Nephron (organoid): Measurements from ENCODE around the gene CEP170B.

ENCODE experiments used
- H3K27ac Mint-ChIP-seq, 3 experiments: 2 replicates each; pipeline ENCODE4 v1.8.0; 2020; ENCODE audit warnings: mixed read lengths in 3 of 3, mild to moderate bottlenecking in 2 of 3, moderate library complexity in 1 of 3
- H3K27me3 Mint-ChIP-seq: 2 replicates; pipeline ENCODE4 v1.8.0; 2021; ENCODE audit warnings: low read depth, mild to moderate bottlenecking, moderate library complexity, mixed read lengths
- H3K36me3 Mint-ChIP-seq: 2 replicates; pipeline ENCODE4 v1.8.0; 2020; ENCODE audit warnings: low read depth, mixed read lengths
- H3K4me1 Mint-ChIP-seq: 2 replicates; pipeline ENCODE4 v1.8.0; 2020; ENCODE audit warnings: mixed read lengths
- H3K4me3 Mint-ChIP-seq, 3 experiments: 2 replicates each; pipeline ENCODE4 v1.8.0; 2020; ENCODE audit warnings: mild to moderate bottlenecking in 3 of 3, mixed read lengths in 3 of 3, moderate library complexity in 2 of 3
- H3K9me3 Mint-ChIP-seq: 2 replicates; pipeline ENCODE4 v1.8.0; 2020; ENCODE audit warnings: mixed read lengths
- TF ChIP-seq, protein P1 (sequence below), 3 experiments: fragments of 200-600 bp; sonication (generic); IDR thresholded peaks; one replicate each; pipeline ENCODE4 v1.5.0; 2021; ENCODE audit warnings: antibody characterized with exemption in 3 of 3; ENCODE audit not compliant: unreplicated experiment in 3 of 3

The CEP170B gene

DNA sequence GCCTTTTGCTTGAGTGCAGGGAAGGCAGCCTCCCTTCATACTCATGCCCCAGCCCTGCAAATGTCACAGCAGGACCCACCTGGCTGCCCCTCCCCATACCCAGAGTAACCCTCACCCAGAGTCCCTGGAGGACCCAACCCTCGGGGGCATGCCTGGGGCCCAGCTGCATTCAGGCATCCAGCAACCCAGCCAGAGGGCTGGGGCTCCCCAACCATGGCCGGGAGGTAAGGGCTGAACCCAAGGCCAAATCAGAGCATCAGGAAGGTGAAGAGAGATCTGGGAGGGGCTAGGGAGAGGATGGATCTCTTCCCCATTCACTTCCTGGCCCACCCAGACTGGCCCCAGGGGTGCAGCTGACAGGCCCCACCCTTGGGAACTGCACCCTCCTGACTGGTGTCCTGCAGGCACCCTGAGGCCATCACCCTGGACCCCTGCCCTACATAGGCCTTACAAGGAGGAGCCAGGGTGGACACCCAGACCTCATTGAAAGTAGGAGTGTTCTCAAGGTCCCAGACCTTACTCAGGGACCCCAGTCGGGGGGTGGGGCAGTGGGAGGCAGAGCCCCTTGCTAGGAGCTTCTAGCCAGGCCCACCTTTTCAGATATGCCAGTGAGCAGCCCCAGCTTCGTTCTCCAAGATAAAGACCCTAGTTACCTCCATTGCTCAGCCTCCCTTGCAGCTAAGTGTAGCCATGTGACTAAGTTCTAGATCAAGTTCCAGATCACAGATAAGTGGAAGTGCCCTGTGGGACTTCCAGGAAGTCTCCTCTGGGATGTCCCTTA, 58.8 kb downstream of the CEP170B start:
- no peak overlapping the region for H3K27ac Mint-ChIP-seq
- no peaks in the 10 kb centered on the region for H3K27me3 Mint-ChIP-seq
- no peak overlapping the region for H3K4me3 Mint-ChIP-seq
- no peaks in the 10 kb centered on the region for H3K36me3 Mint-ChIP-seq
- TF ChIP-seq, protein P1, sequence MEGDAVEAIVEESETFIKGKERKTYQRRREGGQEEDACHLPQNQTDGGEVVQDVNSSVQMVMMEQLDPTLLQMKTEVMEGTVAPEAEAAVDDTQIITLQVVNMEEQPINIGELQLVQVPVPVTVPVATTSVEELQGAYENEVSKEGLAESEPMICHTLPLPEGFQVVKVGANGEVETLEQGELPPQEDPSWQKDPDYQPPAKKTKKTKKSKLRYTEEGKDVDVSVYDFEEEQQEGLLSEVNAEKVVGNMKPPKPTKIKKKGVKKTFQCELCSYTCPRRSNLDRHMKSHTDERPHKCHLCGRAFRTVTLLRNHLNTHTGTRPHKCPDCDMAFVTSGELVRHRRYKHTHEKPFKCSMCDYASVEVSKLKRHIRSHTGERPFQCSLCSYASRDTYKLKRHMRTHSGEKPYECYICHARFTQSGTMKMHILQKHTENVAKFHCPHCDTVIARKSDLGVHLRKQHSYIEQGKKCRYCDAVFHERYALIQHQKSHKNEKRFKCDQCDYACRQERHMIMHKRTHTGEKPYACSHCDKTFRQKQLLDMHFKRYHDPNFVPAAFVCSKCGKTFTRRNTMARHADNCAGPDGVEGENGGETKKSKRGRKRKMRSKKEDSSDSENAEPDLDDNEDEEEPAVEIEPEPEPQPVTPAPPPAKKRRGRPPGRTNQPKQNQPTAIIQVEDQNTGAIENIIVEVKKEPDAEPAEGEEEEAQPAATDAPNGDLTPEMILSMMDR (IDR thresholded peaks at IDR 0.05; ENCODE audit: unreplicated experiment in 3 of 3): no peak
- H3K9me3 Mint-ChIP-seq: peaks cover 4% of the 10 kb centered on the region
- H3K4me1 Mint-ChIP-seq: no peaks in the 10 kb centered on the region

DNA sequence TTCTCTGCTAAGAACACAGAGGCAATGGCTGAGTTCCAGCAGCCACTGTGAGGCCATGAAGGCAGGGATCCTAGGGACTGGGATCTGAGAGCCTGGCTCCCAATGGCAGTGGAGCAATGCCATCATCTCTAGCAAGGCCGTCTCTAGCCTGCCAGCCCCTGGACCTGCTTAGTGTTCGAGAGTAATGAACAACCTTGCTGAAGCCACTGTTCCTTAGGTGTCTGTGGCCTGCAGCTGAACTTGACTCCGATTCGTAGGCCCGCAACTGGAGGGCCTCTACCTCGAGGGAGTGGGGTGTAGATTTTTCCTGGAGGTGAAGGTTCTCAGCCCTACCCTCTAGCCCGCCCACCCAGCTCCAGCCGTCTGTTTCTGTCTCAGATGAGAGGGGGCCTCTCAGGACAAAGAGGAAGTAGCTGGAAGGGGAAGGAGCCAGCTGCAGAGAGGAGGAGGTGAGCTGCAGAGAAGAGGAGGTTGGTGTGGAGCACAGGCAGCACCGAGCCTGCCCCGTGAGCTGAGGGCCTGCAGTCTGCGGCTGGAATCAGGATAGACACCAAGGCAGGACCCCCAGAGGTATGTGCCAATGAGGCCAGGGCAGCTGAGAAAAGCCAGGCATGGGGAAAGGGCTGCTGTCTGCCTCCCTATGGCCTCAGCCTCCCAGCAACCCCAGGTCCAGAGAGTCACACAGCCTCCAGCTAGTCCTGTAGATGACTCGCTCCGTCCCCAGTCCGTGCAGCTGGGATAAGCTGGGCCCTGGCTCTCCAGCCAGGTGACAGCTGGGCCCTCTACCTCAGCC, 59.5 kb downstream of the CEP170B start, which contains the start of gene PLD4:
Gene PLD4 (plus strand): TSS at position 459 of the 793 bp plus-strand sequence. CDS start 2,262 bp downstream, outside the sequence.
- TF ChIP-seq, protein P1 (IDR thresholded peaks at IDR 0.05; ENCODE audit: unreplicated experiment in 3 of 3): no peak
- H3K9me3 Mint-ChIP-seq: peaks cover 4% of the 10 kb centered on the region

DNA sequence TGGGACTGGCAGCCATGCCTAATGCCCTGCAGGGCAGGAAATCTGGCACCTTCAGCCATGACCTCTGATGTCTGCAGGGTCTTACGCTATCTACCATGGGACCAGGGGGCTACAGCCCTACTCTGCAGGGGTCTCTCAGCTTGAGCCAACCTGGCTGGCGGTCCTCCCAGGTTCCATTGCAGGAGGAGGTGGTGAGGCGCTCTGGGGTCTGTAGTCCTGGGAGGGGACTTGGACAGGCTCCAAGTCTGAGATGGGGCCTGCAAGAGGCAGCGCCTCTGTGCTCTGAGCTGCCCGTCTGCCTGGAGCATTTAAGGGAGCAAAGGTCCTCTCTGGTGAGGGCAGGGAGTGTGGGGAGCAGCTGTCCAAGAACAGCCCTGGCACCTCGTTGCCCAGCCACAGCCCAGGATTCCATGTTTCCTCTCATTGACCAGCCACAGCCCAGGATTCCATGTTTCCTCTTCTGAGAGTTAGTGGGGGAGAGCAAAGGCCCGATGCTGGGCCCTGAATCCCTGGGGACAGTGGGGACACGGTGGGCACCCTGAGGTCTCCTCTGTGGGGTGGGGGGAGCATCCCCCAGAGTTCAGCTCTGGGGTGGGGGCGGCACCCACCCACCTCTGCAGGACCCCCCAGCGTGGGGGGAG, 60.3 kb downstream of the CEP170B start:
- H3K4me1 Mint-ChIP-seq: no peaks in the 10 kb centered on the region
- H3K36me3 Mint-ChIP-seq: no peaks in the 10 kb centered on the region
- H3K4me3 Mint-ChIP-seq: no peak overlapping the region
- TF ChIP-seq, protein P1 (IDR thresholded peaks at IDR 0.05; ENCODE audit: unreplicated experiment in 3 of 3): no peak
- peaks cover 4% of the 10 kb centered on the region for H3K9me3 Mint-ChIP-seq
- no peaks in the 10 kb centered on the region for H3K27me3 Mint-ChIP-seq
- H3K27ac Mint-ChIP-seq: no peak overlapping the region

More for the DNA sequence above, 59.5 kb downstream of the CEP170B start, which contains the start of gene PLD4:
- Mint-ChIP-seq H3K4me1 (no peaks in the 10 kb centered on the region), H3K4me3 (no peak within 1 kb of the TSS), H3K27me3 (no peaks in the 10 kb centered on the region), H3K36me3 (no peaks in the 10 kb centered on the region), H3K27ac (no peak within 1 kb of the TSS)

DNA sequence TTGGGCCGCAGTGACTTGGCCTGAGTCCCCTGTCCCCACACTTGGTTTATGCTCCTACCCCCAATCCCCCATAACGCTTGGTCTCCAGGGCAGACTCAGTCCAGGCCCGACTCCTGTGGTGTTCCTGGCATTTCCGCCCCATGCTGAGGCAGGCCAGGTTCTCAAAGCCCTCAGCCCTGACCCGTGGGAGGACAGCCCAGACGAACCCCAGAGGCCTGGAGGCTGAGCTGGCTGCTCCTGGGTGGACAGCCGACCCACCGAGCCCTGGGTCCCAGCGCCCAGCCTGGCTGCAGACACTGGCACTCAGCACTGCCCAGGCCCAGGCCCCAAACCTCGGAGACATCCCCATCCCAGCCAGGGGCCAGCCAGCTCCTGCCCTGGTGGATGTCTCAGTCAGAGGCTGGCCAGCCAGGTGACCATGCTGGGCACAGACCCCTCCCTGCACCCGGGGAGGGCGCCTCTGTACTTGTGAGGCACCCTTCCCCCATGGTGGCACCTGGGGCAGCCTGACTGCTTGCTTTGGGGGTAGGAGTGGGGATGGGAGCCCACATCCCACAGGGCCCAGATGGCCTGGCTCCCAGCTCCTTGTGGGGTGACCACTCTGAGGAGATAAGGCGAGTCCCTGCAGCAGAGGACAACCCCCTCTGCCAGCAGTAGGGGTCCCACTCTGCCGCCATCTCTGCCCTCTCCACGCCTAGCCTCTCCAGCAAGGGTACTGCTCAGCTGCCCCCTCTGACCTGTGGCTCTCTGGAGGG, 61.0 kb downstream of the CEP170B start:
- TF ChIP-seq, protein P1 (IDR thresholded peaks at IDR 0.05; ENCODE audit: unreplicated experiment in 3 of 3): no peak
- no peak overlapping the region for H3K4me3 Mint-ChIP-seq
- peaks cover 5% of the 10 kb centered on the region for H3K27me3 Mint-ChIP-seq
- peaks cover 4% of the 10 kb centered on the region for H3K9me3 Mint-ChIP-seq
- no peaks in the 10 kb centered on the region for H3K4me1 Mint-ChIP-seq
- no peaks in the 10 kb centered on the region for H3K36me3 Mint-ChIP-seq
- H3K27ac Mint-ChIP-seq: no peak overlapping the region

DNA sequence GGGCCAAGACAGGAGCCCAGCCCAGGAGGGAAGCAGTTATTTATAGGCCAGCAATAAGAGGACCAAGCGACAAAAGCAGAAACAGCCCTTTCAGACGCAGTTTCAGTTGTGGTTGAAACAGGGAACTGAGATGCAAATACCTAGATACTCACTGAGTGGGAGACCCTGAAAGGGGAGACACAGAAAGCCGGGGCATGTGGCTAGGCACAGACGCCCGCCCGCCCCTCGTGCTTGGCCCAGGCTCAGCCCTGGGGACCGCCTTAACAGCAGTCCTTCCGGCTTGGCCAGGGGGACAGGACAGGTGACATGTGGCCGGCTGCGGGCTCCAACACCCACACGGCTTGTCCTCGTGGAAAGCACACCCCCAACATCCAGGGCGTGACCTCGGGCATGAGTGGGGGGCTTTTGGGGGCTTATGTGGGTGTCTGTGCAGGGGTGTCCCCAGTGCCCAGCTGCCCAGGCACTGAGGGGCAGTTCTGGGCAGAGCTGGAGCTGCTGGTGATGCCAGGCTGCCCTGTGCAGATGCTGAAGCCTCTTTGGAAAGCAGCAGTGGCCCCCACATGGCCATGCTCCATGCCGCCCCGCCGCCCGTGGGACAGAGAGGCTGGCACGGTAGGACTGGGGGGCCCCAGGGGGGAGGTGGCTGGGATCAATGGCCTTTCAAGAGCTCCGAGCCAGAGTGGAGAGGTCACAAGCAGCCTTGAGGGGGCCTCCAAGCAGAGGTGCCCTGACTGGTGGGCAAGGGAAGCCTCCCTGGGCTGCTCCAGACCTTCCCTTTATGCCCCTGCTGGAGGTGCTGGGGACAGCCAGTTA, 61.8 kb downstream of the CEP170B start:
- Mint-ChIP-seq H3K4me1 (no peaks in the 10 kb centered on the region), H3K9me3 (no peaks in the 10 kb centered on the region), H3K36me3 (no peaks in the 10 kb centered on the region), H3K4me3 (no peak overlapping the region), H3K27me3 (peaks cover 13% of the 10 kb centered on the region), H3K27ac (no peak overlapping the region)
- TF ChIP-seq, protein P1 (IDR thresholded peaks at IDR 0.05; ENCODE audit: unreplicated experiment in 3 of 3): no peak
